HEK293 (cell line): ENCODE data around the gene COA1.

ENCODE experiments used
- CTCF ChIA-PET: fragments of 350-600 bp; formaldehyde crosslinking; extraction: SDS; loops from one replicate; lab custom pipeline; 2021; ENCODE audit warnings: antibody characterized with exemption; lab: Yijun Ruan, JAX
- POLR2A ChIA-PET: fragments of 300-600 bp; formaldehyde crosslinking; extraction: SDS; loops from one replicate; lab custom pipeline; 2020; ENCODE audit warnings: antibody characterized with exemption, inconsistent platforms; lab: Yijun Ruan, JAX
- H3K27ac ChIP-seq: fragments of 200-500 bp; sonication (Bioruptor generic); 2 replicates; pipeline ENCODE4 v1.5.1; 2014; ENCODE audit warnings: low read depth, low read length, control low read depth, inconsistent platforms; ENCODE audit errors: extremely low read depth
- H3K36me3 ChIP-seq, 2 experiments: fragments of 200-500 bp in 1 of 2; sonication (Bioruptor generic) in 1 of 2; 1 replicate in 1 of 2; 2 replicates in 1 of 2; pipeline ENCODE4 v1.5.1; 2014 to 2017; ENCODE audit warnings: inconsistent platforms in 2 of 2, low read length in 2 of 2; ENCODE audit not compliant: control insufficient read depth in 2 of 2, insufficient read depth in 1 of 2
- H3K4me1 ChIP-seq: fragments of 200-500 bp; sonication (Bioruptor generic); 2 replicates; pipeline ENCODE4 v1.5.1; 2014; ENCODE audit warnings: mild to moderate bottlenecking, low read length, inconsistent platforms; ENCODE audit not compliant: control insufficient read depth, insufficient read depth
- H3K4me3 ChIP-seq: 2 replicates; pipeline ENCODE4 v1.5.1; 2011; ENCODE audit warnings: low read depth, mild to moderate bottlenecking, control low read depth, low read length, moderate library complexity
- H3K9me3 ChIP-seq: fragments of 200-500 bp; sonication (Bioruptor generic); 2 replicates; pipeline ENCODE4 v1.5.1; 2014; ENCODE audit warnings: low read depth, low read length, inconsistent platforms; ENCODE audit not compliant: control insufficient read depth, insufficient read depth
- GLIS1 ChIP-seq: fragments of 450-650 bp; formaldehyde crosslinking; IDR thresholded peaks from 2 replicates; pipeline ENCODE4 v1.5.1; 2016; ENCODE audit warnings: missing biosample characterization, missing genetic modification characterization
- PATZ1 ChIP-seq: fragments of 450-650 bp; formaldehyde crosslinking; IDR thresholded peaks from 2 replicates; pipeline ENCODE4 v1.5.1; 2016; ENCODE audit warnings: missing biosample characterization, missing genetic modification characterization
- RBAK ChIP-seq: fragments of 450-650 bp; formaldehyde crosslinking; IDR thresholded peaks from 2 replicates; pipeline ENCODE4 v1.5.1; 2016; ENCODE audit warnings: missing biosample characterization, missing genetic modification characterization
- SP2 ChIP-seq: fragments of 450-650 bp; formaldehyde crosslinking; IDR thresholded peaks from 2 replicates; pipeline ENCODE4 v1.5.1; 2016; ENCODE audit warnings: missing biosample characterization, missing genetic modification characterization
- YY2 ChIP-seq: fragments of 450-650 bp; formaldehyde crosslinking; IDR thresholded peaks from 2 replicates; pipeline ENCODE4 v1.5.1; 2016; ENCODE audit warnings: missing biosample characterization, missing genetic modification characterization
- ZBTB10 ChIP-seq: fragments of 450-650 bp; formaldehyde crosslinking; IDR thresholded peaks from 2 replicates; pipeline ENCODE4 v1.5.1; 2016; ENCODE audit warnings: missing biosample characterization, missing genetic modification characterization
- ZBTB49 ChIP-seq: fragments of 450-650 bp; formaldehyde crosslinking; IDR thresholded peaks from 2 replicates; pipeline ENCODE4 v1.5.1; 2016; ENCODE audit warnings: missing biosample characterization, missing genetic modification characterization, low read depth
- ZBTB7A ChIP-seq: fragments of 450-650 bp; formaldehyde crosslinking; IDR thresholded peaks from 2 replicates; pipeline ENCODE4 v1.5.1; 2016; ENCODE audit warnings: low read depth, missing biosample characterization, missing genetic modification characterization
- ZEB2 ChIP-seq: fragments of 450-650 bp; formaldehyde crosslinking; IDR thresholded peaks from 2 replicates; pipeline ENCODE4 v1.5.1; 2016; ENCODE audit warnings: missing biosample characterization, missing genetic modification characterization
- ZFP41 ChIP-seq: fragments of 450-650 bp; formaldehyde crosslinking; IDR thresholded peaks from 2 replicates; pipeline ENCODE4 v1.5.1; 2016; ENCODE audit warnings: missing biosample characterization, missing genetic modification characterization, borderline replicate concordance
- ZNF121 ChIP-seq: fragments of 450-650 bp; formaldehyde crosslinking; IDR thresholded peaks from 2 replicates; pipeline ENCODE4 v1.5.1; 2016; ENCODE audit warnings: missing biosample characterization, missing genetic modification characterization
- ZNF248 ChIP-seq: fragments of 450-650 bp; formaldehyde crosslinking; IDR thresholded peaks from 2 replicates; pipeline ENCODE4 v1.5.1; 2017; ENCODE audit warnings: missing biosample characterization, missing genetic modification characterization
- ZNF391 ChIP-seq: fragments of 450-650 bp; formaldehyde crosslinking; IDR thresholded peaks from 2 replicates; pipeline ENCODE4 v1.5.1; 2016; ENCODE audit warnings: low read depth, missing biosample characterization, missing genetic modification characterization, borderline replicate concordance
- ZNF394 ChIP-seq: fragments of 450-650 bp; formaldehyde crosslinking; IDR thresholded peaks from 2 replicates; pipeline ENCODE4 v1.5.1; 2016; ENCODE audit warnings: missing biosample characterization, missing genetic modification characterization, mild to moderate bottlenecking, moderate library complexity, borderline replicate concordance
- ZNF423 ChIP-seq: fragments of 450-650 bp; formaldehyde crosslinking; IDR thresholded peaks from 2 replicates; pipeline ENCODE4 v1.5.1; 2016; ENCODE audit warnings: missing biosample characterization, missing genetic modification characterization
- ZNF426 ChIP-seq: fragments of 450-650 bp; formaldehyde crosslinking; IDR thresholded peaks from 2 replicates; pipeline ENCODE4 v1.5.1; 2017; ENCODE audit warnings: missing biosample characterization, missing genetic modification characterization, mild to moderate bottlenecking, inconsistent platforms, moderate library complexity
- ZNF48 ChIP-seq: fragments of 450-650 bp; formaldehyde crosslinking; IDR thresholded peaks from 2 replicates; pipeline ENCODE4 v1.5.1; 2016; ENCODE audit warnings: missing biosample characterization, missing genetic modification characterization
- ZNF521 ChIP-seq: fragments of 450-650 bp; formaldehyde crosslinking; IDR thresholded peaks from 2 replicates; pipeline ENCODE4 v1.5.1; 2017; ENCODE audit warnings: missing biosample characterization, mild to moderate bottlenecking, missing genetic modification characterization
- ZNF529 ChIP-seq: fragments of 450-650 bp; formaldehyde crosslinking; IDR thresholded peaks from 2 replicates; pipeline ENCODE4 v1.5.1; 2017; ENCODE audit warnings: missing genetic modification characterization, missing biosample characterization; ENCODE audit not compliant: insufficient replicate concordance
- ZNF544 ChIP-seq: fragments of 450-650 bp; formaldehyde crosslinking; IDR thresholded peaks from 2 replicates; pipeline ENCODE4 v1.5.0; 2017; ENCODE audit warnings: missing biosample characterization, missing genetic modification characterization
- ZNF621 ChIP-seq: fragments of 450-650 bp; formaldehyde crosslinking; IDR thresholded peaks from 2 replicates; pipeline ENCODE4 v1.5.1; 2017; ENCODE audit warnings: missing biosample characterization, missing genetic modification characterization
- ZNF701 ChIP-seq: fragments of 450-650 bp; formaldehyde crosslinking; IDR thresholded peaks from 2 replicates; pipeline ENCODE4 v1.5.1; 2016; ENCODE audit warnings: missing biosample characterization, missing genetic modification characterization
- ZNF747 ChIP-seq: fragments of 450-650 bp; formaldehyde crosslinking; IDR thresholded peaks from 2 replicates; pipeline ENCODE4 v1.5.1; 2016; ENCODE audit warnings: missing biosample characterization, missing genetic modification characterization
- ZSCAN30 ChIP-seq: fragments of 450-650 bp; IDR thresholded peaks from 2 replicates; pipeline ENCODE4 v1.5.1; 2018; ENCODE audit warnings: missing biosample characterization, mild to moderate bottlenecking, missing genetic modification characterization, moderate library complexity

The COA1 gene

GRCh38 chr7:43686991-43687390 is 42.3 kb downstream of the COA1 start:
- CTCF ChIA-PET: interaction anchor here (1.0 to 1.3 kb wide), 3 partner anchors 10 to 104 kb away, joined by 5 to 6 read pairs (median 6); partner anchors contain the start of gene STK17A
- TF ChIP-seq PATZ1 (tag by site-specific recombination) (no peak), ZNF544 (tag by site-specific recombination) (no peak), ZFP41 (tag by site-specific recombination) (no peak), RBAK (tag by site-specific recombination) (no peak), ZNF248 (tag by site-specific recombination) (no peak), ZNF621 (tag by site-specific recombination) (no peak), ZNF747 (tag by site-specific recombination) (no peak), ZNF48 (tag by site-specific recombination) (no peak), GLIS1 (tag by site-specific recombination) (no peak), ZSCAN30 (tag by site-specific recombination) (no peak), ZBTB49 (tag by site-specific recombination) (no peak), ZNF529 (no peak), YY2 (no peak), SP2 (tag by site-specific recombination) (no peak), ZBTB7A (no peak), ZNF423 (no peak)
- Histone ChIP-seq H3K4me1 (no peaks in the 10 kb centered on the region), H3K27ac (no peak overlapping the region), H3K9me3 (no peaks in the 10 kb centered on the region), H3K36me3 (no peaks in the 10 kb centered on the region), H3K4me3 (no peak overlapping the region)
- POLR2A ChIA-PET: interaction anchor here (0.7 kb wide), 1 partner anchor 104 kb away, joined by 3 read pairs; the partner anchor contains the start of gene STK17A

GRCh38 chr7:43680736-43681135 is 48.6 kb downstream of the COA1 start:
- Histone ChIP-seq H3K27ac (no peak overlapping the region), H3K4me3 (no peak overlapping the region), H3K9me3 (no peaks in the 10 kb centered on the region), H3K4me1 (no peaks in the 10 kb centered on the region), H3K36me3 (no peaks in the 10 kb centered on the region)
- TF ChIP-seq ZNF426 (no peak), ZNF121 (tag by site-specific recombination) (peak; percentile 60; the same call in 1 of the 2 replicates)
- CTCF ChIA-PET: interaction anchor here (1.2 kb wide), 1 partner anchor 159 kb away, joined by 3 read pairs; no protein-coding TSS in a partner anchor
- POLR2A ChIA-PET: no interaction called here

GRCh38 chr7:43679210-43680068 is 49.9 kb downstream of the COA1 start:
- Histone ChIP-seq H3K9me3 (no peaks in the 10 kb centered on the region), H3K4me3 (no peak overlapping the region)
- TF ChIP-seq ZNF391 (tag by site-specific recombination) (no peak), ZBTB10 (no peak), ZEB2 (tag by site-specific recombination) (no peak), ZNF521 (no peak), ZNF701 (tag by site-specific recombination) (no peak), ZNF394 (no peak)
- TF ChIP-seq, all 188 proteins: peak for 0
- H3K36me3 ChIP-seq: no peaks in the 10 kb centered on the region
- no peaks in the 10 kb centered on the region for H3K4me1 ChIP-seq
- ChIA-PET CTCF (interaction anchor here (0.7 to 1.0 kb wide), 2 partner anchors 12 to 20 kb away, joined by 3 read pairs; no protein-coding TSS in a partner anchor), POLR2A (no interaction called here)
- H3K27ac ChIP-seq: no peak overlapping the region
